ENCODE measurements around the gene DBT.

- TF ChIP-seq, protein P1, sequence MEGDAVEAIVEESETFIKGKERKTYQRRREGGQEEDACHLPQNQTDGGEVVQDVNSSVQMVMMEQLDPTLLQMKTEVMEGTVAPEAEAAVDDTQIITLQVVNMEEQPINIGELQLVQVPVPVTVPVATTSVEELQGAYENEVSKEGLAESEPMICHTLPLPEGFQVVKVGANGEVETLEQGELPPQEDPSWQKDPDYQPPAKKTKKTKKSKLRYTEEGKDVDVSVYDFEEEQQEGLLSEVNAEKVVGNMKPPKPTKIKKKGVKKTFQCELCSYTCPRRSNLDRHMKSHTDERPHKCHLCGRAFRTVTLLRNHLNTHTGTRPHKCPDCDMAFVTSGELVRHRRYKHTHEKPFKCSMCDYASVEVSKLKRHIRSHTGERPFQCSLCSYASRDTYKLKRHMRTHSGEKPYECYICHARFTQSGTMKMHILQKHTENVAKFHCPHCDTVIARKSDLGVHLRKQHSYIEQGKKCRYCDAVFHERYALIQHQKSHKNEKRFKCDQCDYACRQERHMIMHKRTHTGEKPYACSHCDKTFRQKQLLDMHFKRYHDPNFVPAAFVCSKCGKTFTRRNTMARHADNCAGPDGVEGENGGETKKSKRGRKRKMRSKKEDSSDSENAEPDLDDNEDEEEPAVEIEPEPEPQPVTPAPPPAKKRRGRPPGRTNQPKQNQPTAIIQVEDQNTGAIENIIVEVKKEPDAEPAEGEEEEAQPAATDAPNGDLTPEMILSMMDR (IDR thresholded peaks at IDR 0.05; ENCODE audit: low read depth, low read length), result no peak
- no peak for TF ChIP-seq POLR2A (IDR thresholded peaks at IDR 0.05; ENCODE audit: extremely low read depth, insufficient read length)
These were observed 43.3 kb downstream of the DBT start for GRCh38 chr1:100206301-100206700.

Measured in NB4 (cell line).